OCI-LY7 (cell line): ENCODE measurements around the gene SEZ6L2. TPM values are rescaled to one million over a fixed set of nuclear protein-coding genes. Genes with fewer than 3 reads are reported as not detected.
"Not testable (repeated sequence)": the region's sequence is repeated elsewhere in the genome, so short reads cannot be mapped to it uniquely, and the experiment has no call there.

Experiments used
- BruUV-seq: library from RNA; stranded (reverse); fragments of 400-500 nt; replicated peaks from 2 replicates; lab custom pipeline; 2021; lab: Mats Ljungman, UMichigan
- CTCF ChIA-PET: fragments of 300-600 bp; sonication (Branson Sonifier 250); formaldehyde crosslinking; loops from one replicate; lab custom pipeline; 2022; ENCODE audit warnings: antibody characterized with exemption; ENCODE audit not compliant: unreplicated experiment; lab: Charles Lee
- POLR2A ChIA-PET: fragments of 300-600 bp; sonication (Branson Sonifier 250); formaldehyde crosslinking; loops from one replicate; lab custom pipeline; 2022; ENCODE audit warnings: antibody characterized with exemption; lab: Charles Lee
- DNase-seq: peaks from one replicate; pipeline ENCODE4 v3.0.0-alpha.2; 2015; ENCODE audit warnings: low spot score
- H2AFZ ChIP-seq: fragments of 200-600 bp; sonication (generic), shearing (Covaris generic); 2 replicates; pipeline ENCODE4 v1.6.1; 2014; ENCODE audit warnings: mild to moderate bottlenecking, antibody characterized with exemption, low read length, moderate library complexity
- H3K27ac ChIP-seq: fragments of 200-600 bp; sonication (generic); 2 replicates; pipeline ENCODE4 v1.5.1; 2014; ENCODE audit warnings: mixed run types, low read depth, mild to moderate bottlenecking, moderate library complexity, low read length, inconsistent platforms; ENCODE audit not compliant: poor library complexity, severe bottlenecking
- H3K36me3 ChIP-seq: fragments of 200-600 bp; sonication (generic); 2 replicates; pipeline ENCODE4 v1.6.1; 2014; ENCODE audit warnings: mild to moderate bottlenecking, antibody characterized with exemption, low read length, moderate library complexity, mixed read lengths; ENCODE audit not compliant: insufficient read depth
- H3K4me1 ChIP-seq: fragments of 200-600 bp; sonication (generic); 2 replicates; pipeline ENCODE4 v1.5.1; 2014; ENCODE audit warnings: mild to moderate bottlenecking, low read length; ENCODE audit not compliant: insufficient read depth, poor library complexity, severe bottlenecking
- H3K4me2 ChIP-seq: fragments of 200-600 bp; sonication (generic); 2 replicates; pipeline ENCODE4 v1.6.1; 2014; ENCODE audit warnings: mild to moderate bottlenecking, low read length
- H3K4me3 ChIP-seq: fragments of 200-600 bp; sonication (generic); 2 replicates; pipeline ENCODE4 v1.5.1; 2014; ENCODE audit warnings: mild to moderate bottlenecking, low read depth, low read length; ENCODE audit not compliant: poor library complexity, severe bottlenecking
- H3K79me2 ChIP-seq: fragments of 200-600 bp; sonication (generic); 2 replicates; pipeline ENCODE4 v1.6.1; 2016; ENCODE audit warnings: low read depth, mild to moderate bottlenecking, low read length, moderate library complexity, mixed read lengths; ENCODE audit not compliant: insufficient read depth
- H3K9me2 ChIP-seq: fragments of 200-600 bp; sonication (generic); 2 replicates; pipeline ENCODE4 v1.6.1; 2016; ENCODE audit warnings: mild to moderate bottlenecking, low read length, mixed read lengths; ENCODE audit not compliant: insufficient read depth
- H3K9me3 ChIP-seq: fragments of 200-600 bp; sonication (generic); 2 replicates; pipeline ENCODE4 v1.6.1; 2014; ENCODE audit warnings: mild to moderate bottlenecking, mixed run types, low read length, mixed read lengths
- H4K20me1 ChIP-seq: fragments of 200-600 bp; sonication (generic); 2 replicates; pipeline ENCODE4 v1.6.1; 2014; ENCODE audit warnings: mild to moderate bottlenecking, antibody characterized with exemption, low read length, moderate library complexity, mixed read lengths; ENCODE audit not compliant: insufficient read depth
- EZH2phosphoT487 ChIP-seq: fragments of 200-600 bp; sonication (generic); IDR thresholded peaks from 2 replicates; pipeline ENCODE4 v1.6.1; 2018; ENCODE audit warnings: low read depth, borderline replicate concordance, mild to moderate bottlenecking, mixed run types, antibody characterized with exemption, low read length, moderate library complexity, mixed read lengths
- intact Hi-C: fragments of 100-400 bp; cut with micrococcal nuclease; formaldehyde crosslinking; loops from one replicate; pipeline ENCODE4 v1.10.0; 2022; ENCODE audit not compliant: unreplicated experiment
- total RNA-seq, 2 experiments: library from RNA; depleted of rRNA in 1 of 2; stranded (reverse); fragments of >200 nt in 1 of 2; shearing (Covaris generic) in 1 of 2; gene quantifications; 2 replicates each; pipeline ENCODE4 v1.2.3, GENCODE V29; 2014 to 2022
- TF ChIP-seq, protein P1 (sequence below): fragments of 200-600 bp; sonication (generic); conservative IDR thresholded peaks from 2 replicates; pipeline ENCODE4 v1.5.1; 2014; ENCODE audit warnings: mild to moderate bottlenecking, antibody characterized with exemption, low read length, moderate library complexity, mixed read lengths

SEZ6L2 gene
- total RNA-seq, 2 experiments from 2014 or later = 0.98 to 1.0 TPM

DNA sequence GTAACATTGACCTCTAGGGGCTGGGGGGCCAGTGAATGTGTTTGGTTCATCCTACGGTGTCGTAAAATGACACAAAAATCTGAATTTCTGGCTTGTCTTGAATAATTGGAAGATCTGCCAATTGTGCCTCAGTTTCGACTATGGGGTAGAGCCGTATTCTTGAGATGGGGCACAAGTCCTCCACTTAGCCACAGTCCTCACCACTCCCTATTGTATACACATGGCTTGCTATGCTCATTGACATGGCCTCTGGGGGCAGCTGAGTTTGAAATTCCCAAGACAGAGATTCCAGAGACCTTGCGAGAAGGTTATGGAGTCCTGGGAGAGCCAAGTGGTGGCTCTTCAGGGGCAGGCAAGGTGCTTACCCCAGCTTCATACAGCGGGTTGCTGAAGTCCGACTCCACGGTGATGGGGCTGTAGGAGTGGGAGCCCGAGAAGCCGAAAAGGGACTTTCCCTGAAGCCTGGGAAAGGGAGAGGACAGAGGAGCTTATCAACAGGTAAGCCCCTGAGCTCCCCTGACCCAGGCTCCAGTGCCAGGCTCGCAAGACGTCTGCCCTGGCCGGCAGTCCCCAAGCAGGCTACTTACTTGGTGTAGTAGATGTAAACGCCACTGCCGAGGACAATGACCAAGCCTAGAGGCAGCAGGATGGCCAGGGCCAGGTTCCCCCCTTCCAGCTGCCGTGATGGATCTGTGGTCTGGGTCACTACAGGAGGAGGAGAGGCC, 27.4 kb downstream of the SEZ6L2 start:
- POLR2A ChIA-PET = no interaction called here

DNA sequence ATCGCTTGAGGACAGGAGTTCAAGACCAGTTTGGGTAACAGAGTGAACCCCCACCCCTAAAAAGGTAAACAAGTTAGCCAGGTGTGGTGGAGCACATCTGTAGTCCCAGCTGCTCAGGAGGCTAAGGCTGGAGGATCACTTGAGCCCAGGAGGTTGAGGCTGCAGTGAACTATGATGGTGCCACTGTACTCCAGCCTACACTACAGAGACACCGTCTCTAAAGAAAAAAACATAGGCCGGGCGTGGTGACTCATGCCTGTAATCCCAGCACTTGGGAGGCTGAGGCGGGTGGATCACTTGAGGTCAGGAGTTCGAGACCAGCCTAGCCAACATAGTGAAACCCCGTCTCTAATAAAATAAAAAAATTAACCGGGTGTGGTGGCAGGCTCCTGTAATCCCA, 30.3 kb downstream of the SEZ6L2 start:
- POLR2A ChIA-PET = interaction anchor here (0.8 kb wide), 1 partner anchor 103 kb away, joined by 4 read pairs; no protein-coding TSS in a partner anchor
- H4K20me1 ChIP-seq, H2AFZ ChIP-seq, intact Hi-C loops, H3K4me2 ChIP-seq, DNase-seq, BruUV-seq, CTCF ChIA-PET, H3K27ac ChIP-seq, H3K36me3 ChIP-seq, H3K79me2 ChIP-seq, H3K9me2 ChIP-seq, H3K4me3 ChIP-seq, H3K4me1 ChIP-seq, H3K9me3 ChIP-seq: not testable (repeated sequence)

More for the DNA sequence above, 27.4 kb downstream of the SEZ6L2 start:
- TF ChIP-seq EZH2phosphoT487 = no peak
- TF ChIP-seq, protein P1, sequence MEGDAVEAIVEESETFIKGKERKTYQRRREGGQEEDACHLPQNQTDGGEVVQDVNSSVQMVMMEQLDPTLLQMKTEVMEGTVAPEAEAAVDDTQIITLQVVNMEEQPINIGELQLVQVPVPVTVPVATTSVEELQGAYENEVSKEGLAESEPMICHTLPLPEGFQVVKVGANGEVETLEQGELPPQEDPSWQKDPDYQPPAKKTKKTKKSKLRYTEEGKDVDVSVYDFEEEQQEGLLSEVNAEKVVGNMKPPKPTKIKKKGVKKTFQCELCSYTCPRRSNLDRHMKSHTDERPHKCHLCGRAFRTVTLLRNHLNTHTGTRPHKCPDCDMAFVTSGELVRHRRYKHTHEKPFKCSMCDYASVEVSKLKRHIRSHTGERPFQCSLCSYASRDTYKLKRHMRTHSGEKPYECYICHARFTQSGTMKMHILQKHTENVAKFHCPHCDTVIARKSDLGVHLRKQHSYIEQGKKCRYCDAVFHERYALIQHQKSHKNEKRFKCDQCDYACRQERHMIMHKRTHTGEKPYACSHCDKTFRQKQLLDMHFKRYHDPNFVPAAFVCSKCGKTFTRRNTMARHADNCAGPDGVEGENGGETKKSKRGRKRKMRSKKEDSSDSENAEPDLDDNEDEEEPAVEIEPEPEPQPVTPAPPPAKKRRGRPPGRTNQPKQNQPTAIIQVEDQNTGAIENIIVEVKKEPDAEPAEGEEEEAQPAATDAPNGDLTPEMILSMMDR = no peak
- intact Hi-C loops = no loop called here
- no peaks in the 10 kb centered on the region for H3K36me3 ChIP-seq
- H3K79me2 ChIP-seq = no peaks in the 10 kb centered on the region
- no peaks in the 10 kb centered on the region for H3K9me2 ChIP-seq
- no TSS peak for BruUV-seq
- H3K27ac ChIP-seq = no peak overlapping the region
- no peak overlapping the region for H2AFZ ChIP-seq
- CTCF ChIA-PET = no interaction called here
- H3K4me2 ChIP-seq = no peak overlapping the region
- no peaks in the 10 kb centered on the region for H3K9me3 ChIP-seq
- no peak overlapping the region for H3K4me3 ChIP-seq
- no peaks in the 10 kb centered on the region for H4K20me1 ChIP-seq
- DNase-seq = no peak
- peaks cover 8% of the 10 kb centered on the region for H3K4me1 ChIP-seq

DNA sequence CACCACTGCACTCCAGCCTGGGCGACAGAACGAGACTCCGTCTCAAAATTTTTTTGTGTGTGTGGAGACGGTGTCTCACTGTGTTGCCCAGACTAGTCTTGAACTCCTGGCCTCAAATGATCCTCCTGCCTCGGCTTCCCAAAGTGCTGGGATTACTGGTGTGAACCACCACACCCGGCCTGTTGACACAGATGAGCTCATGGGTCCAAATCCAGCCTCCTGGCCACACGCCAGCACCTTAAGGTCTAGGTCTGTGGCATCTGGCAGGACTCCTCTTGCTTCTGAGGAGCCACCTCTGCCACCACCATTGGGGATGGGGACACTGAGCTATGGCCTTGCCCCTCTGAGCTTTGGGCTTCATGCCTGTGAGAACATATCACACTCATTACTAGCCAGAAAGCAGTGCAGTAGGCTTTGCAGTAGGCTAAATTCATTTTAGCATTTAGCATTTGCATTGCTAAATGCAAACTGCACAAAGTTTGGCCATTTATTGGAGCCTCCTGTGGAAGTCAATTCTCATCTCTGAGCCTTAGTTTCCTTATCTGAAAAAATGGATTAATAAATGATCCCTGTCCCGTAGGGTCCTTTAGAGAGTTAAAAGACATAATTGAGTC, 30.8 kb downstream of the SEZ6L2 start:
- intact Hi-C loops = no loop called here
- H2AFZ ChIP-seq = no peak overlapping the region
- no peaks in the 10 kb centered on the region for H3K9me3 ChIP-seq
- H3K4me2 ChIP-seq = no peak overlapping the region
- no peak for DNase-seq
- ChIA-PET CTCF (no interaction called here), POLR2A (interaction anchor here (0.8 kb wide), 1 partner anchor 104 kb away, joined by 4 read pairs; no protein-coding TSS in a partner anchor)
- no peaks in the 10 kb centered on the region for H4K20me1 ChIP-seq
- no TSS peak for BruUV-seq
- peaks cover 8% of the 10 kb centered on the region for H3K4me1 ChIP-seq
- H3K4me3 ChIP-seq = no peak overlapping the region
- no peak overlapping the region for H3K27ac ChIP-seq
- H3K9me2 ChIP-seq = no peaks in the 10 kb centered on the region
- no peaks in the 10 kb centered on the region for H3K79me2 ChIP-seq
- H3K36me3 ChIP-seq = no peaks in the 10 kb centered on the region
- TF ChIP-seq, protein P1 = no peak
- no peak for TF ChIP-seq EZH2phosphoT487
